PC-3 (cell line): Measurements from ENCODE around the gene CCNT1. TPM values are rescaled to one million over a fixed set of nuclear protein-coding genes. Genes with fewer than 3 reads are reported as not detected.
"Not testable (repeated sequence)": the region's sequence is repeated elsewhere in the genome, so short reads cannot be mapped to it uniquely, and the experiment has no call there.

Experiments
- ATAC-seq: fragments of 200-7000 bp; cut with Tn5 transposase; 2 replicates; pipeline ENCODE4 v1.9.1; 2020; ENCODE audit warnings: mild to moderate bottlenecking, moderate library complexity
- BruUV-seq: library from RNA; stranded (reverse); fragments of 400-500 nt; replicated peaks from 2 replicates; lab custom pipeline; 2021; lab: Mats Ljungman, UMichigan
- CTCF ChIA-PET: fragments of 300-600 bp; sonication (Branson Sonifier 250); formaldehyde crosslinking; loops from one replicate; lab custom pipeline; 2022; ENCODE audit warnings: antibody characterized with exemption; lab: Charles Lee
- POLR2A ChIA-PET: fragments of 300-600 bp; sonication (Branson Sonifier 250); formaldehyde crosslinking; loops from one replicate; lab custom pipeline; 2022; ENCODE audit warnings: antibody characterized with exemption; ENCODE audit not compliant: unreplicated experiment; lab: Charles Lee
- DNase-seq: peaks from one replicate; pipeline ENCODE4 v3.0.0-alpha.2; 2015
- H2AFZ ChIP-seq: fragments of 300-600 bp; sonication (generic); 2 replicates; pipeline ENCODE4 v1.6.0; 2016; ENCODE audit warnings: antibody characterized with exemption, low read length
- H3F3A ChIP-seq: fragments of 300-600 bp; sonication (generic); one replicate; pipeline ENCODE4 v1.6.0; 2017; ENCODE audit warnings: antibody characterized with exemption, low read length, control low read depth, mild to moderate bottlenecking; ENCODE audit not compliant: unreplicated experiment
- H3K27ac ChIP-seq: fragments of 300-600 bp; sonication (generic); 2 replicates; pipeline ENCODE4 v1.5.1; 2016; ENCODE audit warnings: mild to moderate bottlenecking, low read length
- H3K27me3 ChIP-seq: fragments of 300-600 bp; sonication (generic); 2 replicates; pipeline ENCODE4 v1.6.1; 2016; ENCODE audit warnings: low read length, mixed read lengths
- H3K36me3 ChIP-seq: fragments of 300-600 bp; sonication (generic); 2 replicates; pipeline ENCODE4 v1.6.1; 2016; ENCODE audit warnings: low read depth, mixed run types, low read length, mixed read lengths
- H3K4me1 ChIP-seq: fragments of 300-600 bp; sonication (generic); 2 replicates; pipeline ENCODE4 v1.5.1; 2016; ENCODE audit warnings: low read length; ENCODE audit not compliant: insufficient read depth
- H3K4me2 ChIP-seq: fragments of 300-600 bp; sonication (generic); 2 replicates; pipeline ENCODE4 v1.6.0; 2016; ENCODE audit warnings: low read length
- H3K4me3 ChIP-seq: fragments of 300-600 bp; sonication (generic); 2 replicates; pipeline ENCODE4 v1.5.1; 2016; ENCODE audit warnings: mild to moderate bottlenecking, low read length, mixed read lengths
- H3K79me2 ChIP-seq: fragments of 300-600 bp; sonication (generic); 2 replicates; pipeline ENCODE4 v1.6.1; 2017; ENCODE audit warnings: low read length, mixed read lengths
- H3K9ac ChIP-seq: fragments of 300-600 bp; sonication (generic); 2 replicates; pipeline ENCODE4 v1.6.0; 2016; ENCODE audit warnings: mild to moderate bottlenecking, low read length
- H3K9me2 ChIP-seq: fragments of 300-600 bp; sonication (generic); replicated peaks from 2 replicates; pipeline ENCODE4 v1.6.1; 2016; ENCODE audit warnings: mixed run types, low read length, mixed read lengths
- H3K9me3 ChIP-seq: fragments of 300-600 bp; sonication (generic); 2 replicates; pipeline ENCODE4 v1.6.1; 2016; ENCODE audit warnings: low read length, mixed read lengths
- H4K20me1 ChIP-seq: fragments of 300-600 bp; sonication (generic); 2 replicates; pipeline ENCODE4 v1.6.1; 2016; ENCODE audit warnings: low read length, mixed read lengths
- CTCF ChIP-seq: fragments of 300-600 bp; sonication (generic); conservative IDR thresholded peaks from 2 replicates; pipeline ENCODE4 v1.5.1; 2017; ENCODE audit warnings: antibody characterized with exemption, low read depth, mild to moderate bottlenecking, low read length
- EZH2 ChIP-seq: fragments of 300-600 bp; sonication (generic); IDR thresholded peaks from one replicate; pipeline ENCODE4 v1.6.1; 2017; ENCODE audit warnings: antibody characterized with exemption, mild to moderate bottlenecking, low read length; ENCODE audit not compliant: unreplicated experiment
- EZH2phosphoT487 ChIP-seq: fragments of 300-600 bp; sonication (generic); IDR thresholded peaks from 2 replicates; pipeline ENCODE4 v1.6.1; 2018; ENCODE audit warnings: mild to moderate bottlenecking, antibody characterized with exemption, low read length, borderline replicate concordance
- intact Hi-C: fragments of 100-400 bp; cut with micrococcal nuclease; formaldehyde crosslinking; loops from 2 replicates; pipeline ENCODE4 v1.9.0; 2023
- total RNA-seq: library from RNA; depleted of rRNA; stranded (reverse); fragments of >200 nt; gene quantifications from 2 replicates; pipeline ENCODE4 v1.2.3, GENCODE V29; 2014

The CCNT1 gene
- total RNA-seq, 1 experiment from 2014 or later: 20.7 TPM

- Histone ChIP-seq H3K79me2 (no peaks in the 10 kb centered on the region), H3K36me3 (peaks cover 35% of the 10 kb centered on the region), H3K27ac (no peak overlapping the region), H3K9ac (no peak overlapping the region), H3K4me1 (no peaks in the 10 kb centered on the region), H3F3A (no peaks in the 10 kb centered on the region), H2AFZ (no peak overlapping the region), H4K20me1 (0 out of 2 replicates have a peak, but pooled peaks cover 5% of the 10 kb centered on the region), H3K9me2 (no peaks in the 10 kb centered on the region), H3K4me2 (no peak overlapping the region), H3K27me3 (no peaks in the 10 kb centered on the region), H3K4me3 (no peak overlapping the region), H3K9me3 (no peaks in the 10 kb centered on the region; the same call in 1 of the 2 replicates)
- no peak for ATAC-seq
- DNase-seq: no peak
- CTCF ChIA-PET: no interaction called here
- intact Hi-C loops: no loop called here
- no TSS peak for BruUV-seq
- TF ChIP-seq CTCF: no peak
- POLR2A ChIA-PET: no interaction called here
Measured at GRCh38 chr12:48643011-48643410, 73.5 kb downstream of the CCNT1 start.

GRCh38 chr12:48641752-48642555 is 74.6 kb downstream of the CCNT1 start:
- CTCF ChIA-PET, H3F3A ChIP-seq, H3K4me3 ChIP-seq, H3K9me2 ChIP-seq, H3K4me2 ChIP-seq, H2AFZ ChIP-seq, BruUV-seq, H3K4me1 ChIP-seq, H3K9me3 ChIP-seq, DNase-seq, intact Hi-C loops, H3K27me3 ChIP-seq, POLR2A ChIA-PET, H4K20me1 ChIP-seq, ATAC-seq, H3K9ac ChIP-seq, H3K79me2 ChIP-seq, H3K27ac ChIP-seq: not testable (repeated sequence)
- peaks cover 28% of the 10 kb centered on the region for H3K36me3 ChIP-seq

- POLR2A ChIA-PET: no interaction called here
- BruUV-seq: no TSS peak
- CTCF ChIA-PET: no interaction called here
Measured at GRCh38 chr12:48640854-48641253, 75.7 kb downstream of the CCNT1 start.

More at GRCh38 chr12:48640854-48641253, 75.7 kb downstream of the CCNT1 start:
- no peaks in the 10 kb centered on the region for H4K20me1 ChIP-seq
- no peaks in the 10 kb centered on the region for H3K4me1 ChIP-seq
- H3F3A ChIP-seq: no peaks in the 10 kb centered on the region
- intact Hi-C loops: no loop called here
- DNase-seq: no peak
- no peak overlapping the region for H3K27ac ChIP-seq
- peaks cover 19% of the 10 kb centered on the region for H3K36me3 ChIP-seq
- H3K9me3 ChIP-seq: no peaks in the 10 kb centered on the region; the same call in 1 of the 2 replicates
- H3K4me2 ChIP-seq: no peak overlapping the region
- H3K4me3 ChIP-seq: no peak overlapping the region
- H3K9ac ChIP-seq: no peak overlapping the region
- H3K27me3 ChIP-seq: no peaks in the 10 kb centered on the region
- H3K79me2 ChIP-seq: no peaks in the 10 kb centered on the region
- no peak for ATAC-seq
- TF ChIP-seq EZH2 (no peak), CTCF (no peak), EZH2phosphoT487 (no peak)
- H3K9me2 ChIP-seq: no peaks in the 10 kb centered on the region
- no peak overlapping the region for H2AFZ ChIP-seq
